Stimulated activated CD8-positive, alpha-beta memory T cell treated with anti-CD3 and anti-CD28 coated beads, Interleukin-12 subunit alpha, Interleukin-12 subunit beta, amount 100 ng/mL, for 1 hour (primary cell): ENCODE measurements around the gene ASRGL1.
"Not testable (repeated sequence)": the region's sequence is repeated elsewhere in the genome, so short reads cannot be mapped to it uniquely, and the experiment has no call there.

Experiments used
- DNase-seq: peaks from one replicate; pipeline ENCODE4 v3.0.0-alpha.2; 2020; ENCODE audit warnings: low read depth

Gene ASRGL1

DNA sequence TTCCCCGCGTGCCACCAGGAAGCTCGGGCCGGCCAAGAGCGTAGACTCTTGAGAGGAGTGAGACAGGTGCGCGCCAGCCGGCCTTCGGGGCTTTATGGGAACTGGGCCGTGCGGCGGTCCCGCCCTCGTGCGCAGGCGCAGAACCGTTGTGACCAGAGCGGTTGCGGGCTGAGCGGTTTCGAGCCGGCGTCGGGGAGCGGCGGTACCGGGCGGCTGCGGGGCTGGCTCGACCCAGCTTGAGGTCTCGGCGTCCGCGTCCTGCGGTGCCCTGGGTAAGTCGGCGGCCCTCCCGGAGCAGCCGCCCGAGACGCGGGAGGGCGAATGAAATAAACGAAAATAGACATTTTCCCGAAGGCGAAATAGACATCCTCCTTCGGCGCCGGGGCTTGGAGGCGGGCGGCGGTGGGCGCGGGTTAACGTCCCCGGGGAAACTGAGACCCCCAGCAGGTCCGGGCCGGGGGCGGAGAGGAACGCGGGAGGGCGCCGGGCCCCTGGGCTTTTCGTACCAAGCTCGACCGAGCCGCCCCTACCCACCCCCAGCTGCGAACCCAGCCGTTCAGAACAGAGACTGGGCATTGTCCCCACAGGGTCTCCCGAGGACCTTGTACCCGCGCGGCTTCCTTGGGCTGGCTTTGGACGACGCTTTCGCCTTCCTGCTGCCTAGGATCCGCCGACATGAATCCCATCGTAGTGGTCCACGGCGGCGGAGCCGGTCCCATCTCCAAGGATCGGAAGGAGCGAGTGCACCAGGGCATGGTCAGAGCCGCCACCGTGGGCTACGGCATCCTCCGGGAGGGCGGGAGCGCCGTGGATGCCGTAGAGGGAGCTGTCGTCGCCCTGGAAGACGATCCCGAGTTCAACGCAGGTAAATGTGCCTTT is at the start of gene ASRGL1:
Gene ASRGL1 (plus strand): TSS at position 146 of the 879 bp plus-strand sequence. CDS start 530 bp downstream, at position 676.
- DNase-seq = peak; percentile 68

DNA sequence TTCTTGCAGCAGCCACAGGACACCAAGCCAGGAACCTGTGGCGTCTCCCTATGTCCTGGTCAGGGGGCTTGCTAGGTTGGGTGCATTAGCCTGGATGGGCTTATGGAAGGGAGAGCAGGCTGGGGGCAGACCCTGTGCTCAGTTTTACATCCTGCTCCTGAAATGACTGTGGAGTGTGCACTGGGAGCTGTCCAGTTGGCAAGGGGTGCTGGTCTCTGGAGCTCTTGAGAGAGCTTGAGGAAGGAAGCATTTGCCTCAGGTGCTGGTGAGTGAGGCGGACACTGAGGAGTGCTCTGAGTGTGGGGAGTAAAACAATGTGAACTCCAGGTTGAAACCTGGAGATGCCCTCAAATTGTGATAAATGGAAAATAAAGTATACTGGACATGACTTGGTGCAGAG is 41.7 kb upstream of the ASRGL1 start:
- DNase-seq = no peak

GRCh38 chr11:62298975-62299374 is 38.3 kb upstream of the ASRGL1 start, which contains the start of gene SCGB1D4:
Gene SCGB1D4, minus strand, starts transcription at chr11:62299075. Its CDS starts 65 bp downstream, at chr11:62299010.
- DNase-seq = no peak

DNA sequence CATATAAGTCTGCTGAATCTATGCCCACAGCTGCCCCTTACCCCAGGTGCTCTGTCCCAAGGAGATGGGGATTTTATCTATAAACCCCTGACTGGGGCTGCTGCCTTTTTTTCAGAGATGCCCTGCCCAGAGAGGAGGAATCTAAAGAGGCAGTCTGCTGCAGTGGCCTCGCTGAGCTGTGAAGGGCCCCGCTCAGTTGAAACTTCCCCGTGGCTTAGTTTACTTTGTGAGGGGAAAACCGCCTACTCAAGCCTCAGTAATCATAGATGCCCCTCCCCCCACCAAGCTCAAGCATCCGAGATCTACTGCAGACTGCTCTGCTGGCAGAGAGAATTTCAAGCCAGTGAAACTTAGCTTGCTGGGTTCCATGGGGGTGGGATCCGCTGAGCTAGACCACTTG is 31.0 kb upstream of the ASRGL1 start:
- DNase-seq = no peak

- DNase-seq = no peak
Observed at GRCh38 chr11:62307950-62308349, 29.3 kb upstream of the ASRGL1 start.

DNA sequence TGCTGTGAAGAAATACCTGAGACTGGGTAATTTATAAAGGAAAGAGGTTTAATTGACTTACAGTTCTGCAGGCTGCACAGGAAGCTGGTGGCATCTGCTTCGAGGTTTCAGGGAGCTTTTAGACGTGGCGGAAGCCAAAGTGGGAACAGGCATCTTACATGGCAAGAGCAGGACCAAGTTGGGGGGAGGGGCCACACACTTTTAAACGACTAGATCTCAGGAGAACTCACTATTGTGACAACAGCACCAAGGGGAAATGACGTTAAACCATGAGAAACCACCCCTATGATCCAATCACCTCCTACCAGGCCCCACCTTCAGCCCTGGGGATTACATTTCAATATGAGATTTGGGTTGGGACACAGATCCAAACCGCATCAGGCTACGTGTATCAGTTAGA is 27.3 kb upstream of the ASRGL1 start:
- no peak for DNase-seq

GRCh38 chr11:62315431-62315830 is 21.8 kb upstream of the ASRGL1 start:
- DNase-seq = no peak

GRCh38 chr11:62322524-62322923 is 14.7 kb upstream of the ASRGL1 start:
- DNase-seq = no peak

- peak; percentile 24 for DNase-seq
Observed at GRCh38 chr11:62324731-62325556, 12.3 kb upstream of the ASRGL1 start.

DNA sequence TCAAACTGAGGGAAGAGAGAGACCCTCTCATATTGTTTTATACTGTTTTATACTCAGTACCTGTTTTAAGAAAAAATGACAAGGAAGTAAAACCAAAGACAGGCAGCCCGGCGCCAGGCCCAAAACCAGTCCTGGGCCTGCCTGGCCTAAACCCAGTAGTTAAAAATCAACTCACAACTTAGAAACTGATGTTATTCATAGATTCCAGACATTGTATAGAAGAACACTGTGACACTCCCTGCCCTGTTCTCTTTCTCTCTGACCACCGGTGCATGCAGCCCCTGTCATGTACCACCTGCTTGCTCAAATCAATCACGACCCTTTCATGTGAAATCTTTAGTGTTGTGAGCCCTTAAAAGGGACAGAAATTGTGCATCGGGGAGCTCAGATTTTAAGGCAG is 11.5 kb upstream of the ASRGL1 start:
- DNase-seq = not testable (repeated sequence)

GRCh38 chr11:62326719-62327118 is 10.5 kb upstream of the ASRGL1 start:
- not testable (repeated sequence) for DNase-seq

DNA sequence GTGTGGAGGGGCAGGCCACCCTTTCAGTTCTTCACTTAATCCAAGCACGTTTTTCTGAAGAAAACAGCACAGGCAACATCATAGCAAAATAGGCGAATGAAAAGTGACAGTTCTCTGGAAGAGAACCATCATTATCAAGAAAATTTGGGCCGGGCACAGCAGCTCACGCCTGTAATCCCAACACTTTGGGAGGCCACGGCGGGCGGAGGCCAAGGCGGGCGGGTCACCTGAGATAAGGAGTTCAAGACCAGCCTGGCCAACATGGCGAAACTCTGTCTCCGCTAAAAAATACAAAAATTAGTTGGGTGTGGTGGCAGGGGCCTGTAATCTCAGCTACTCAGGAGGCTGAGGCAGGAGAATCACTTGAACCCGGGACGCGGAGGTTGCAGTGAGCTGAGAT is 9.7 kb upstream of the ASRGL1 start:
- not testable (repeated sequence) for DNase-seq

- not testable (repeated sequence) for DNase-seq
Observed at GRCh38 chr11:62331264-62331663, 6.0 kb upstream of the ASRGL1 start.

DNA sequence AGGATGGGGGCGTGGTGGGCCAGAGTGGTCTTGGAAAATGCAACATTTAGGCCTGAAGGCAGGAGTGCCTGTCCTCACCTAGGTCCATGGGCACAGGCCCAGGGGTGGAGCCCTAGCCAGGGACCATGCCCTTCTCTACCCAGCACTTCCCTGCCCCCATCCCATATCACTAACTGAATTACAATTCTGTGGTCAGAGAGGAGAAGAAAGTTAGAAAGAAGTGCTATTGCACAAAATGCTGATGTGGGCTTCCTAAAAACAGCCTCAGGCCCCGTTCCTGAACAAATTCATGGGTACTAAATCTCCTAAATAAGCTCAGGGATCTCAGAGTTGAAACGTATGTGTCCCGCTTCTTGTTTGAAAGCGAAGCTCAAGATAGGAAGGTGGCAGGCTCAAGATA is 3.5 kb upstream of the ASRGL1 start:
- no peak for DNase-seq

DNA sequence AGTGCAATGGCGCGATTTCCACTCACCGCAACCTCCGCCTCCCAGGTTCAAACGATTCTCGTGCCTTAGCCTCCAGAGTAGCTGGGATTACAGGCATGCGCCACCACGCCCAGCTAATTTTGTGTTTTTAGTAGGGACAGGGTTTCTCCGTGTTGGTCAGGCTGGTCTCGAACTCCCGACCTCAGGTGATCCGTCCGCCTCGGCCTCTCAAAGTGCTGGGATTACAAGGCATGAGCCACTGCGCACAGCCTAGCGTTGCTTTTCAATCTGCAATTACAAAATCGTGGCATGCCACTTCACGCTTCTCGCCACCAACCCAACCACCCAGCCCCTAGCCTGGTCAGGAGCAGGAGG is 322 bp upstream of the ASRGL1 start:
- DNase-seq = not testable (repeated sequence)

DNA sequence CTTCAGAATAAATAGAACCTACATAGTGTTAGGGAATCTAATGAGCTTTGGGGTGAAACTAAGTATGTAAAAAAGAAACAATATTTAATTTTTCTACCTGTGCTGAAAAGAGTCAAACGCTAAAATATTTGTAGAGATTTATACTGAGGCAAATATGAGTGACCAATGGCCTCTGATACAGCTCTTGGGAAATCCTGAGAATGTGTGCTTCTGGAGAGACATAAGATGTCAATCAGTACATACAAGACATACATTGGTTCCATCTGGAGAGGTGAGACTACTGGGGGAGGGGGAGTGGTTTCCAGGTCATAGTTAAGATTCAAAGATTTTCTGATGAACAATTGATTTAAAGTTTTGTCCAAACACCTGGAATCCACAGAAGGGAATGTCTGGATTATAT is 970 bp downstream of the ASRGL1 start:
- no peak for DNase-seq

- peak; percentile 41 for DNase-seq
Observed at GRCh38 chr11:62340269-62340901, 3.1 kb downstream of the ASRGL1 start.

DNA sequence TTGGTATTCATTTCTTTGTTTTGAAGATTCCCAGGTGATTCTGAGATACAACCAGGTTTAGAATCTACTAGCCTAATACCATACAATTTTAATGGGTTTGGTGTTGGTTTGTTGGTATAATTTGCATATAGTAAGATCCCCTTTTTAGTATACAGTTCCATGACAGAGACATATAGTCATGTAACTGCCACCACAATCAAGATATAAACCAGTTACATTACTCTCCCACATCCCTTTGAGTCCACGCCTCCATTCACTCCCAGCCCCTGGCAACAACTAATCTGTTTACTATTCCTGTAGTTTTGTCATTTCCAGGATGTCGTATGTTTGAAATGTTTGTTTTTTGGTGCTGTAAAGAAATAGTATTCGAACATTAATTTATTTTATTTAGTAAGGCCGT is 4.3 kb downstream of the ASRGL1 start:
- no peak for DNase-seq

GRCh38 chr11:62343646-62344190 is 6.5 kb downstream of the ASRGL1 start:
- DNase-seq = not testable (repeated sequence)

GRCh38 chr11:62344210-62344609 is 7.0 kb downstream of the ASRGL1 start:
- no peak for DNase-seq

DNA sequence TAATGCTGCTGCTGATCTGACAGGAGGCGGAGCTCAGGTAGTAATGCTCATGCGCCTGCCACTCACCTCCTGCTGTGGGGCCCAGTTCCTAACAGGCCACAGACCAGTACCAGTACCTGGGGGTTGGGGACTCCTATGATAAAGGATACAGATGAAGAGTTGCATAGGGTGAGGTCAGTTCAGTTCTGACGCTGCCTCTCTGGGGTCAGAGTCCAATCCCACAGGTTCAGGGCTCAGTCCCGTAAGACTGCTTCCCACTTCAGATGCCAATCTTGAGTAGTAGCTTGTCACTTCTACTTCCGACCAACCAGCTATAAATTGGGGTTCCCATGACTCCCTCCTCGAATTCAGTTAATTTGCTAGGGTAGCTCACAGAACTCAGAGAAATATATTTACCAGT is 8.6 kb downstream of the ASRGL1 start:
- no peak for DNase-seq
